B cell (primary cell): Measurements from ENCODE around the gene GSG1L. TPM values are rescaled to one million over a fixed set of nuclear protein-coding genes. Genes with fewer than 3 reads are reported as not detected.

Experiments used
- ATAC-seq: fragments of 200-7000 bp; cut with Tn5 transposase; one replicate; pipeline ENCODE4 v1.10.0; 2021; ENCODE audit warnings: low read depth, mild to moderate bottlenecking, moderate number of reproducible peaks, moderate library complexity
- CTCF ChIA-PET: fragments of 350-600 bp; sonication (Branson Sonifier 250); formaldehyde crosslinking; loops from one replicate; lab custom pipeline; 2021; ENCODE audit warnings: antibody characterized with exemption, inconsistent platforms; lab: Charles Lee
- POLR2A ChIA-PET: fragments of 350-600 bp; sonication (Branson Sonifier 250); formaldehyde crosslinking; loops from one replicate; lab custom pipeline; 2021; ENCODE audit warnings: antibody characterized with exemption; lab: Charles Lee
- DNase-seq: peaks from one replicate; pipeline ENCODE4 v3.0.0; 2013
- H2AFZ ChIP-seq: 2 replicates; pipeline ENCODE4 v1.6.1; 2012; ENCODE audit warnings: mild to moderate bottlenecking, low read depth, low read length; ENCODE audit not compliant: insufficient read depth, poor library complexity, severe bottlenecking
- H3K27ac ChIP-seq, 2 donors: 1 replicate in 1 of 2; 2 replicates in 1 of 2; pipeline ENCODE4 v1.5.1; 2012 to 2013; ENCODE audit warnings: low read length in 2 of 2, mild to moderate bottlenecking in 2 of 2, moderate library complexity in 1 of 2
- H3K27me3 ChIP-seq, 4 experiments: fragments of 200-600 bp in 1 of 4; sonication (generic) in 1 of 4; replicated peaks in 1 of 4; 1 replicate in 2 of 4; 2 replicates in 2 of 4; pipeline versions ENCODE4 v1.6.1 to v1.7.0; 2013 to 2016; ENCODE audit warnings: low read length in 3 of 4, mild to moderate bottlenecking in 2 of 4, mixed read lengths in 1 of 4, moderate library complexity in 1 of 4; ENCODE audit not compliant: insufficient read depth in 4 of 4, control insufficient read depth in 3 of 4; ENCODE audit errors: control extremely low read depth in 1 of 4
- H3K36me3 ChIP-seq, 2 experiments: replicated peaks in 1 of 2; 1 replicate in 1 of 2; 2 replicates in 1 of 2; pipeline versions ENCODE4 v1.6.1 to v1.7.1; 2013; ENCODE audit warnings: low read length in 1 of 2; ENCODE audit not compliant: insufficient read depth in 2 of 2, control insufficient read depth in 1 of 2; ENCODE audit errors: control extremely low read depth in 1 of 2, extremely low read depth in 1 of 2
- H3K4me1 ChIP-seq, 2 donors: fragments of 200-600 bp in 1 of 2; sonication (generic) in 1 of 2; 1 replicate in 1 of 2; 2 replicates in 1 of 2; pipeline versions ENCODE4 v1.5.1 to v1.6.1; 2013 to 2017; ENCODE audit warnings: low read length in 2 of 2; ENCODE audit not compliant: control insufficient read depth in 2 of 2, insufficient read depth in 2 of 2
- H3K4me2 ChIP-seq: replicated peaks from 2 replicates; pipeline ENCODE3; 2012; ENCODE audit warnings: mild to moderate bottlenecking, low read depth, low read length; ENCODE audit not compliant: poor library complexity, severe bottlenecking
- H3K4me3 ChIP-seq, 5 experiments: fragments of 200-600 bp in 1 of 5; sonication (generic) in 1 of 5; 1 replicate in 3 of 5; 2 replicates in 2 of 5; pipeline versions ENCODE4 v1.5.1 to v1.7.0; 2011 to 2016; ENCODE audit warnings: low read length in 4 of 5, mild to moderate bottlenecking in 4 of 5, low read depth in 2 of 5, control low read depth in 1 of 5, moderate library complexity in 1 of 5; ENCODE audit not compliant: insufficient read depth in 1 of 5; ENCODE audit errors: control extremely low read depth in 1 of 5, extremely low read depth in 1 of 5
- H3K79me2 ChIP-seq: fragments of 200-600 bp; sonication (generic); one replicate; pipeline ENCODE4 v1.6.0; 2016; ENCODE audit warnings: low read length; ENCODE audit not compliant: control insufficient read depth, insufficient read depth
- H3K9ac ChIP-seq: fragments of 200-600 bp; sonication (generic); 2 replicates; pipeline ENCODE4 v1.6.1; 2017; ENCODE audit warnings: mild to moderate bottlenecking, low read length, moderate library complexity
- H3K9me3 ChIP-seq, 3 donors: one replicate each; pipeline versions ENCODE4 v1.6.1 to v1.7.1; 2013; ENCODE audit warnings: low read length in 2 of 3; ENCODE audit not compliant: control insufficient read depth in 2 of 3, insufficient read depth in 1 of 3; ENCODE audit errors: control extremely low read depth in 1 of 3
- H4K20me1 ChIP-seq: 2 replicates; pipeline ENCODE4 v1.6.0; 2012; ENCODE audit warnings: mild to moderate bottlenecking, low read length; ENCODE audit not compliant: insufficient read depth, control insufficient read depth, poor library complexity, severe bottlenecking
- H3K27ac Mint-ChIP-seq: one replicate; pipeline ENCODE4 v1.8.0; 2021; ENCODE audit warnings: mixed read lengths
- H3K27me3 Mint-ChIP-seq: one replicate; pipeline ENCODE4 v1.8.0; 2021; ENCODE audit warnings: mixed read lengths
- H3K4me1 Mint-ChIP-seq: one replicate; pipeline ENCODE4 v1.8.0; 2021; ENCODE audit warnings: mixed read lengths
- H3K4me3 Mint-ChIP-seq: one replicate; pipeline ENCODE4 v1.8.0; 2021; ENCODE audit warnings: mixed read lengths
- H3K9me3 Mint-ChIP-seq: one replicate; pipeline ENCODE4 v1.8.0; 2022; ENCODE audit warnings: mixed read lengths; ENCODE audit not compliant: insufficient read depth
- EZH2 ChIP-seq: IDR thresholded peaks from 2 replicates; pipeline ENCODE4 v1.6.1; 2012; ENCODE audit warnings: borderline replicate concordance, low read depth, mild to moderate bottlenecking, moderate library complexity, low read length; ENCODE audit not compliant: insufficient read depth, poor library complexity, severe bottlenecking
- WGBS: methylation state at CpG from one replicate; pipeline ENCODE4 v1.1.5; 2013; ENCODE audit warnings: missing lambda C conversion rate; ENCODE audit not compliant: insufficient coverage; 5-methylcytosine and 5-hydroxymethylcytosine counted together
- intact Hi-C: fragments of 100-400 bp; cut with micrococcal nuclease; formaldehyde crosslinking; loops from one replicate; pipeline ENCODE4 v1.10.0; 2022
- polyA plus RNA-seq: library from polyadenylated mRNA; depleted of rRNA; stranded (reverse); fragments of >200 nt; gene quantifications from 2 replicates; pipeline ENCODE4 v1.2.3, GENCODE V29; 2012
- total RNA-seq, 2 donors: library from RNA; stranded (reverse); fragments of 120-200 nt in 1 of 2; gene quantifications; 1 replicate in 1 of 2; 2 replicates in 1 of 2; pipeline versions ENCODE4 v1.2.3 to v1.2.4, GENCODE V29; 2013 to 2022
- TF ChIP-seq, protein P1 (sequence below): fragments of 200-600 bp; IDR thresholded peaks from one replicate; pipeline ENCODE4 v1.8.0; 2022; ENCODE audit warnings: antibody characterized with exemption, mild to moderate bottlenecking

Gene GSG1L
- total and polyA plus RNA-seq, 2 donors (not counting 1 experiment from before 2014, with no cell fraction given) = 0.01 TPM; not detected in 1

DNA sequence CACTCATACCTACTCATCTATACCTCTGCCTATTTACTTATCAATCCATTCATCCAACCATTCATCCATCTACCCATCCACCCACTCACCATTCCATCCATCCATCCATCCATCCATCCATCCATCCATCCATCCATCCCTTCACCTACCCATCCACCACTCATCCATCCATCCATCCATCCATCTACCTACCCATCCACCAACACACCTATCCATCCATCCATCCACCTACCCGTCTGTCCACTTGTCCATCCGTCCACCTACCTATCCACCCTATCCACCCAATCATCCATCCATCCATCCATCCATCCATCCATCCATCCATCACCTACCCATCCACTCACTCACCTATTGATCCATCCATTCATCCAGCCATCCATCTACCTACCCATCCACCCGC is 235.7 kb downstream of the GSG1L start:
- Histone ChIP-seq H3K4me3 (no peak overlapping the region), H2AFZ (no peak overlapping the region), H3K27me3 (no peaks in the 10 kb centered on the region), H3K27ac (no peak overlapping the region), H4K20me1 (no peaks in the 10 kb centered on the region), H3K4me1 (no peaks in the 10 kb centered on the region), H3K36me3 (no peaks in the 10 kb centered on the region), H3K79me2 (no peaks in the 10 kb centered on the region), H3K4me2 (no peak overlapping the region), H3K9ac (no peak overlapping the region), H3K9me3 (peaks cover 0 to 20% (median 3%) of the 10 kb centered on the region in 3 donors)
- H3K27me3 Mint-ChIP-seq = no peaks in the 10 kb centered on the region
- H3K9me3 Mint-ChIP-seq = no peaks in the 10 kb centered on the region
- H3K27ac Mint-ChIP-seq = no peak overlapping the region
- H3K4me3 Mint-ChIP-seq = no peak overlapping the region
- POLR2A ChIA-PET = no interaction called here
- CTCF ChIA-PET = no interaction called here
- ATAC-seq = no peak
- DNase-seq = no peak
- TF ChIP-seq, protein P1, sequence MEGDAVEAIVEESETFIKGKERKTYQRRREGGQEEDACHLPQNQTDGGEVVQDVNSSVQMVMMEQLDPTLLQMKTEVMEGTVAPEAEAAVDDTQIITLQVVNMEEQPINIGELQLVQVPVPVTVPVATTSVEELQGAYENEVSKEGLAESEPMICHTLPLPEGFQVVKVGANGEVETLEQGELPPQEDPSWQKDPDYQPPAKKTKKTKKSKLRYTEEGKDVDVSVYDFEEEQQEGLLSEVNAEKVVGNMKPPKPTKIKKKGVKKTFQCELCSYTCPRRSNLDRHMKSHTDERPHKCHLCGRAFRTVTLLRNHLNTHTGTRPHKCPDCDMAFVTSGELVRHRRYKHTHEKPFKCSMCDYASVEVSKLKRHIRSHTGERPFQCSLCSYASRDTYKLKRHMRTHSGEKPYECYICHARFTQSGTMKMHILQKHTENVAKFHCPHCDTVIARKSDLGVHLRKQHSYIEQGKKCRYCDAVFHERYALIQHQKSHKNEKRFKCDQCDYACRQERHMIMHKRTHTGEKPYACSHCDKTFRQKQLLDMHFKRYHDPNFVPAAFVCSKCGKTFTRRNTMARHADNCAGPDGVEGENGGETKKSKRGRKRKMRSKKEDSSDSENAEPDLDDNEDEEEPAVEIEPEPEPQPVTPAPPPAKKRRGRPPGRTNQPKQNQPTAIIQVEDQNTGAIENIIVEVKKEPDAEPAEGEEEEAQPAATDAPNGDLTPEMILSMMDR = no peak
- no peak for TF ChIP-seq EZH2
- WGBS = 95% methylated on average over 3 of the region's 3 CpGs
- H3K4me1 Mint-ChIP-seq = no peaks in the 10 kb centered on the region
- intact Hi-C loops = no loop called here

DNA sequence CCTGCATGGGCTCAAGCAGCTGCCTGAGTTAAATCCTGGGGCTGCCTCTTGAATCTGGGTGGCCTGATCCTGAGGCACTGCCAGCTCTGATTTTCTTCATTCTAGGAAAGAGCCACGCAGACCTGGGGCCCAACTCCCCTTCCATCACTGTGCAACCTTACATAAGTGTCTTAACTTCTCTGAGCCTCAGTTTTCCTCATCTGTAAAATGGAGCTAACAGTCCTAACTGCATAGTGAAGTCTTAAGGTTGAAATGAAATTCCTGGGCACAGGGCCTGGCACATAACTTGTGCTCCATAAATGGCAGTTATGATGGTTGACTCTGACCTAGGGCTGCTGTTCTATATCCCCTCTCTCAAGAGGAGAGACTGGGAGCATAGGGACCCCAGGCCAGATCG is 236.6 kb downstream of the GSG1L start:
- H3K9me3 ChIP-seq = peaks cover 0 to 20% (median 3%) of the 10 kb centered on the region in 3 donors
- H3K27me3 ChIP-seq = no peaks in the 10 kb centered on the region
- TF ChIP-seq, protein P1 = no peak
- no peak for TF ChIP-seq EZH2
- no peaks in the 10 kb centered on the region for H3K27me3 Mint-ChIP-seq
- DNase-seq = no peak
- H3K9me3 Mint-ChIP-seq = no peaks in the 10 kb centered on the region
- H4K20me1 ChIP-seq = no peaks in the 10 kb centered on the region
- H3K4me1 Mint-ChIP-seq = no peaks in the 10 kb centered on the region
- WGBS = 90% methylated on average over 2 of the region's 2 CpGs
- no peak overlapping the region for H3K4me3 Mint-ChIP-seq
- H3K27ac ChIP-seq = no peak overlapping the region
- ChIA-PET POLR2A (no interaction called here), CTCF (no interaction called here)
- H2AFZ ChIP-seq = no peak overlapping the region
- H3K9ac ChIP-seq = no peak overlapping the region
- no peak overlapping the region for H3K4me3 ChIP-seq
- H3K36me3 ChIP-seq = no peaks in the 10 kb centered on the region
- ATAC-seq = no peak
- intact Hi-C loops = no loop called here
- no peak overlapping the region for H3K27ac Mint-ChIP-seq
- H3K79me2 ChIP-seq = no peaks in the 10 kb centered on the region
- H3K4me2 ChIP-seq = no peak overlapping the region
- no peaks in the 10 kb centered on the region for H3K4me1 ChIP-seq
